Bronchus fibroblast of lung (primary cell): Measurements from ENCODE around the gene FDX1. TPM values are rescaled to one million over a fixed set of nuclear protein-coding genes. Genes with fewer than 3 reads are reported as not detected.

Experiments
- total RNA-seq: library from RNA; depleted of rRNA; stranded (reverse); fragments of >200 nt; gene quantifications from 2 replicates; pipeline ENCODE4 v1.2.3, GENCODE V29; 2015

Gene FDX1, protein sequence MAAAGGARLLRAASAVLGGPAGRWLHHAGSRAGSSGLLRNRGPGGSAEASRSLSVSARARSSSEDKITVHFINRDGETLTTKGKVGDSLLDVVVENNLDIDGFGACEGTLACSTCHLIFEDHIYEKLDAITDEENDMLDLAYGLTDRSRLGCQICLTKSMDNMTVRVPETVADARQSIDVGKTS
- total RNA-seq, result 16.9 and 21.7 TPM in 2 replicates

DNA sequence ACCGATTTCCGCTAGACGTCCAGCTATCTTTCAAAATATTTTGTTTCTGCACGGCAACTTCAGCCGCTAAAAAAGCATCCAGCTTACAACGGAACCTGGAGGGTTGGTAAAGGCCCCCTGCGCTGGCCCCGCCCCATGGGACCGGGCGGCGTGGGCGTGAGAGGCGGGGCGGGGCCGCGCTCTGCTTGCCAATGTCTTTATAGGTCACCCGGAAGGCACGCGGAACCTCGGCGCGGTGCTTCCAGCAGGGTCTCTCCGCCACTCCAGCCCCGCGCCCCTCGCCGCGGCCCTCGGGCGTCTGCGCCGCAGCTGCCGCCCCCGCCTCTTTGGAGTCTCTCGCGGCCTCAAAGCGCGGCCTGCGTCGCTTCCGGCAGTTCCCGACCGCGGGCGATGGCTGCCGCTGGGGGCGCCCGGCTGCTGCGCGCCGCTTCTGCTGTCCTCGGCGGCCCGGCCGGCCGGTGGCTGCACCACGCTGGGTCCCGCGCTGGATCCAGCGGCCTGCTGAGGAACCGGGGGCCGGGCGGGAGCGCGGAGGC lies at the start of gene FDX1:
TSS of gene FDX1 (plus strand) at position 218 of the 536 bp plus-strand sequence. CDS start at position 391, 173 bp downstream.

Other genes with a start within 250 kb of the FDX1 start
- 57.8 and 64.6 TPM in 2 replicates for gene RDX, start 133.3 kb upstream of the FDX1 start, total RNA-seq